ENCODE measurements around the gene NCEH1.

GRCh38 chr3:172705170-172705569 lies 5.7 kb downstream of the NCEH1 start:
- TF ChIP-seq, protein P1, sequence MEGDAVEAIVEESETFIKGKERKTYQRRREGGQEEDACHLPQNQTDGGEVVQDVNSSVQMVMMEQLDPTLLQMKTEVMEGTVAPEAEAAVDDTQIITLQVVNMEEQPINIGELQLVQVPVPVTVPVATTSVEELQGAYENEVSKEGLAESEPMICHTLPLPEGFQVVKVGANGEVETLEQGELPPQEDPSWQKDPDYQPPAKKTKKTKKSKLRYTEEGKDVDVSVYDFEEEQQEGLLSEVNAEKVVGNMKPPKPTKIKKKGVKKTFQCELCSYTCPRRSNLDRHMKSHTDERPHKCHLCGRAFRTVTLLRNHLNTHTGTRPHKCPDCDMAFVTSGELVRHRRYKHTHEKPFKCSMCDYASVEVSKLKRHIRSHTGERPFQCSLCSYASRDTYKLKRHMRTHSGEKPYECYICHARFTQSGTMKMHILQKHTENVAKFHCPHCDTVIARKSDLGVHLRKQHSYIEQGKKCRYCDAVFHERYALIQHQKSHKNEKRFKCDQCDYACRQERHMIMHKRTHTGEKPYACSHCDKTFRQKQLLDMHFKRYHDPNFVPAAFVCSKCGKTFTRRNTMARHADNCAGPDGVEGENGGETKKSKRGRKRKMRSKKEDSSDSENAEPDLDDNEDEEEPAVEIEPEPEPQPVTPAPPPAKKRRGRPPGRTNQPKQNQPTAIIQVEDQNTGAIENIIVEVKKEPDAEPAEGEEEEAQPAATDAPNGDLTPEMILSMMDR (IDR thresholded peaks at IDR 0.05; ENCODE audit: poor library complexity): no peak
- TF ChIP-seq EZH2 (IDR thresholded peaks at IDR 0.05; ENCODE audit: borderline replicate concordance): no peak
